Stomach smooth muscle (tissue), 2 donors: ENCODE results near the gene CNKSR3.

Experiments
- H3K27ac ChIP-seq: one replicate; pipeline ENCODE4 v1.7.0; 2013; ENCODE audit warnings: mild to moderate bottlenecking, low read length, inconsistent platforms
- H3K27me3 ChIP-seq, 2 donors: one replicate each; pipeline ENCODE4 v1.7.0; 2013; ENCODE audit warnings: low read length in 2 of 2; ENCODE audit not compliant: insufficient read depth in 2 of 2, control insufficient read depth in 1 of 2
- H3K36me3 ChIP-seq, 2 donors: one replicate each; pipeline ENCODE4 v1.7.0; 2013; ENCODE audit warnings: low read length in 2 of 2; ENCODE audit not compliant: control insufficient read depth in 2 of 2, insufficient read depth in 2 of 2
- H3K4me1 ChIP-seq: one replicate; pipeline ENCODE4 v1.7.0; 2013; ENCODE audit warnings: low read length; ENCODE audit not compliant: control insufficient read depth, insufficient read depth
- H3K4me3 ChIP-seq, 2 donors: one replicate each; pipeline ENCODE4 v1.7.0; 2013; ENCODE audit warnings: low read length in 2 of 2
- H3K9ac ChIP-seq, 2 donors: one replicate each; pipeline ENCODE4 v1.7.0; 2013; ENCODE audit warnings: low read length in 2 of 2, mild to moderate bottlenecking in 1 of 2
- H3K9me3 ChIP-seq, 2 donors: one replicate each; pipeline ENCODE4 v1.7.0; 2013; ENCODE audit warnings: low read length in 2 of 2; ENCODE audit not compliant: control insufficient read depth in 2 of 2
- donor health status: healthy.
- donor health status: Pancreatic carcinoma.

The CNKSR3 gene

DNA sequence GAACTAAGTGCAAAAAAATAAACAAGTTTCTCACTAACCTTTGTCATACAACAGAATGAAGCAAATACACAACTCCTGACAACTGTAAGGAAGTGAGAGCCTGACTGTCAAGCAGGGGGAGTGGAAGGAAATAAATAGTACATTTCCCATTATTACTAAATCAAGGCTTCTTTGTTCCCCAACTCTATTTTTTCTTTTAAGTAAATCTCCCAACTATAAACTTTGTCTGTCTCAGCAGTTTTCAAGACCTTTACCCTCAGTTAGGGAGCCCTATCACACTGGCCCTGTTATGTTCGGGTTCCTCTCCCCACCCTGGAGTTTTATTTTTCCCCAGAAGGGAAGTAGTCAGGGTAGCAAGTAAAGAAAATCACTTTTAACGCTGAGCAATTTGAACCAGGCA is 129.7 kb downstream of the CNKSR3 start:
- peaks cover 0 to 3% of the 10 kb centered on the region in 2 donors for H3K9me3 ChIP-seq
- no peak overlapping the region for H3K27ac ChIP-seq
- no peak overlapping the region for H3K4me3 ChIP-seq

DNA sequence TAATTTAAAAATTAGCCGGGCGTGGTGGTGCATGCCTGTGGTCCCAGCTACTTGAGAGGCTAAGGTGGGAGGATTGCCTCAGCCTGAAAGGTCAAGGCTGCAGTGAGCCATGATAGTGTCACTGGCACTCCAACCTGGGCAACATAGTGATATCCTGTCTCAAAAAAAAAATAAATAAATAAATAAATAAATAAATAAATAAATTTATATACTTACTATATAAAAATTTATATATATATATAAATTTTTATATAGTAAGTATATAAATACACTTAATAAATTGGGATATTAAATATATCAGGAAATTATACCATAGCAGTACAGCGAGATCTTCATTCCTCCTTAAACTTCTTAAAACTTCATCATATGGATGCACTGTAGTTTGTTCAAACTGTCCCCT is 130.9 kb downstream of the CNKSR3 start:
- Histone ChIP-seq H3K36me3 (no peaks in the 10 kb centered on the region), H3K27ac (no peak overlapping the region), H3K9ac (no peak overlapping the region), H3K4me1 (peaks cover 4% of the 10 kb centered on the region), H3K4me3 (no peak overlapping the region), H3K27me3 (no peaks in the 10 kb centered on the region), H3K9me3 (peaks cover 0 to 3% of the 10 kb centered on the region in 2 donors)

More for the DNA sequence above, 129.7 kb downstream of the CNKSR3 start:
- H3K27me3 ChIP-seq, result no peaks in the 10 kb centered on the region
- H3K4me1 ChIP-seq, result peaks cover 4% of the 10 kb centered on the region
- H3K36me3 ChIP-seq, result no peaks in the 10 kb centered on the region
- H3K9ac ChIP-seq, result no peak overlapping the region

DNA sequence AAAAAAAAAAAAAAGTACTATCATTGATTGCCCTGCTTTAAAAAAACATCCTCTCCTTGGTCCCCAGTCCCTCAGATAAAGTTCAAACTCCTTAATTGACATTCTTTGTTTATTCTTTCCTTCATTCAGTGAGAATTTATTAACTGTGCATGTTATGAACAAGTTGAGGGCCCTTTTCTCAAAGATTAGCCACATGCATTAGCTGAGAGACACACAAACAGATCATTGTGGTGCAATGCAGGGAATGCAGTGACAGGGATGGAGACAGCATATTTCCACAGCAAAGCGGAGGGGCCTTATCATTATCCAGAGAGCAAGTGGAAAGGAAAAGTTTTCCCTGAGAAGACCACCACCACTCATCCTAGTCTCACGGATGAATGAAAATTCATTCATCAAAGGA is 132.0 kb downstream of the CNKSR3 start:
- no peak overlapping the region for H3K4me3 ChIP-seq
- H3K9ac ChIP-seq, result no peak overlapping the region
- no peak overlapping the region for H3K27ac ChIP-seq
- H3K36me3 ChIP-seq, result no peaks in the 10 kb centered on the region
- H3K9me3 ChIP-seq, result peaks cover 0 to 3% of the 10 kb centered on the region in 2 donors
- no peaks in the 10 kb centered on the region for H3K4me1 ChIP-seq
- no peaks in the 10 kb centered on the region for H3K27me3 ChIP-seq

DNA sequence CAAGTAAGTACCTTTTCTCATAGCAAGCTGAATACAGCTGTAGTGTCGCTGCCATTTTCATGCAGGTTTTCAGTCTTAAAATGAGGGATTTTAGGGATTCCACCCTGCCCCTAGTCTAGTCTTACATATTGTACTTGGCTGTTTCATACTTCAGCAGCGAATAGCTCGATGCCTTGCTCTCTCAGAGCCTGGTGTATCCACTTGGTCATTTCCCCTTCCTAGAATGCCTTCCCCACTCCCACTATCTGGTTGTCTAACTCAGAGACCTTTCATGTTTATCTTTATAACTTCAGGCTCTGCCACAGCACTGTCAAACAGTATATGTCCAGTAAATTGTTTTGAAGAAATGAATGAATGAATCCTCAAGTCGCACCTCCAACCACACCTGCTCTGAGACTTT is 132.8 kb downstream of the CNKSR3 start:
- Histone ChIP-seq H3K36me3 (no peaks in the 10 kb centered on the region), H3K27ac (no peak overlapping the region), H3K9me3 (no peaks in the 10 kb centered on the region), H3K4me1 (no peaks in the 10 kb centered on the region), H3K4me3 (no peak overlapping the region), H3K27me3 (no peaks in the 10 kb centered on the region), H3K9ac (no peak overlapping the region)

GRCh38 chr6:154373971-154374370 is 136.5 kb downstream of the CNKSR3 start:
- Histone ChIP-seq H3K27me3 (no peaks in the 10 kb centered on the region), H3K9ac (no peak overlapping the region), H3K27ac (no peak overlapping the region), H3K36me3 (no peaks in the 10 kb centered on the region), H3K4me1 (peaks cover 2% of the 10 kb centered on the region), H3K9me3 (no peaks in the 10 kb centered on the region), H3K4me3 (no peak overlapping the region)

GRCh38 chr6:154371281-154371680 is 139.2 kb downstream of the CNKSR3 start:
- no peak overlapping the region for H3K9ac ChIP-seq

GRCh38 chr6:154370545-154370944 is 139.9 kb downstream of the CNKSR3 start:
- no peaks in the 10 kb centered on the region for H3K27me3 ChIP-seq
- no peak overlapping the region for H3K4me3 ChIP-seq
- H3K27ac ChIP-seq, result no peak overlapping the region

More at GRCh38 chr6:154371281-154371680, 139.2 kb downstream of the CNKSR3 start:
- no peaks in the 10 kb centered on the region for H3K36me3 ChIP-seq
- H3K27me3 ChIP-seq, result no peaks in the 10 kb centered on the region
- no peaks in the 10 kb centered on the region for H3K9me3 ChIP-seq
- no peak overlapping the region for H3K27ac ChIP-seq
- no peak overlapping the region for H3K4me3 ChIP-seq
- H3K4me1 ChIP-seq, result peaks cover 2% of the 10 kb centered on the region

GRCh38 chr6:154367839-154368695 is 142.4 kb downstream of the CNKSR3 start:
- Histone ChIP-seq H3K4me1 (peaks cover 2% of the 10 kb centered on the region), H3K9me3 (no peaks in the 10 kb centered on the region), H3K27ac (no peak overlapping the region)

More at GRCh38 chr6:154370545-154370944, 139.9 kb downstream of the CNKSR3 start:
- H3K9me3 ChIP-seq, result no peaks in the 10 kb centered on the region
- peaks cover 2% of the 10 kb centered on the region for H3K4me1 ChIP-seq
- H3K9ac ChIP-seq, result no peak overlapping the region
- no peaks in the 10 kb centered on the region for H3K36me3 ChIP-seq

DNA sequence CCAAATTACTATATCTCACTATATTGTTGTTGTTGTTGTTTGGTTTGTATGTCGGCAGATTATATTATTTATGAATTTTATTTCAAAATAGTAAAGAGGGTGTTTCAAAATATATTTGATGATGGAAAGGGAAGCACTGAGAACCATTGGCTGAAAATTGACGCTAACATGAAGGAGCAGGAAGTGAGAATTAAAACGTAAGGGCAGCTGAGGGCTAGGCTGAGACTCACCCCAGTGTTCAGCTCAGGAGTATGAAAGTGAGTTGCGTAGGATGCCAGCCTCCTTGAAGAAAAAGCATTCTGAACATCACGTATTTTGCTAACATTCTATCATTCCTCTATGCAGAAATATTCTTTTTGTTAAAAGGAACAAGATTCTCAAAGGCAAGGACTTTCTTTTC is 143.1 kb downstream of the CNKSR3 start:
- no peak overlapping the region for H3K4me3 ChIP-seq
- peaks cover 2% of the 10 kb centered on the region for H3K4me1 ChIP-seq
- no peak overlapping the region for H3K27ac ChIP-seq
- no peaks in the 10 kb centered on the region for H3K36me3 ChIP-seq
- H3K9ac ChIP-seq, result no peak overlapping the region
- H3K9me3 ChIP-seq, result no peaks in the 10 kb centered on the region
- H3K27me3 ChIP-seq, result no peaks in the 10 kb centered on the region

More at GRCh38 chr6:154367839-154368695, 142.4 kb downstream of the CNKSR3 start:
- H3K27me3 ChIP-seq, result no peaks in the 10 kb centered on the region
- no peak overlapping the region for H3K4me3 ChIP-seq
- no peaks in the 10 kb centered on the region for H3K36me3 ChIP-seq
- H3K9ac ChIP-seq, result no peak overlapping the region

GRCh38 chr6:154363821-154364220 is 146.7 kb downstream of the CNKSR3 start:
- no peak overlapping the region for H3K27ac ChIP-seq
- no peaks in the 10 kb centered on the region for H3K36me3 ChIP-seq
- no peaks in the 10 kb centered on the region for H3K9me3 ChIP-seq
- H3K9ac ChIP-seq, result no peak overlapping the region
- H3K4me3 ChIP-seq, result no peak overlapping the region
- no peaks in the 10 kb centered on the region for H3K4me1 ChIP-seq
- no peaks in the 10 kb centered on the region for H3K27me3 ChIP-seq

DNA sequence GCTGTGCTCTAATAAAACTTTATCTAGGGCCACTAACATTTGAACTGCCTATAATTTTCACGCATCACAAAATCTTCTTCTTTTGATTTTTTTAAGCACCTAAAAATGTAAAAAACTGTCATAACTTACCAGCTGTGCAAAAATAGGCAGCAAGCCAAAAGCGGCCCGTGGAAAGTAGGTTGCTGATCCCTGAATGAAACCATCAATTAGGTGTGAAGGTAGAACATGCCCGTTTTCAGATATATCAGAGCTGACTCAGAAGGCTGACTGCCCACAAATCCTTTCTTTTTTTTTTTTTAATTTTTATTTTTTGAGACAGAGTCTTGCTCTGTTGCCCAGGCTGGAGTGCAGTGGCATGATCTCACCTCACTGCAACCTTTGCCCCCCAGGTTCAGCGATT is 149.0 kb downstream of the CNKSR3 start:
- no peak overlapping the region for H3K27ac ChIP-seq
- no peaks in the 10 kb centered on the region for H3K9me3 ChIP-seq
- no peaks in the 10 kb centered on the region for H3K36me3 ChIP-seq
- no peak overlapping the region for H3K9ac ChIP-seq
- no peak overlapping the region for H3K4me3 ChIP-seq
- H3K4me1 ChIP-seq, result no peaks in the 10 kb centered on the region
- no peaks in the 10 kb centered on the region for H3K27me3 ChIP-seq
